Measurements from ENCODE around the gene SLC9A9.
A peak's percentile ranks its signal among the peaks of the same experiment; 100 is the strongest.

SLC9A9 gene

GRCh38 chr3:143252931-143253330 is 595.3 kb downstream of the SLC9A9 start:
- Histone ChIP-seq H3K9me3 (ENCODE audit: severe bottlenecking) (no peaks in the 10 kb centered on the region), H3K36me3 (no peaks in the 10 kb centered on the region), H3K27ac (no peak overlapping the region), H3K27me3 (ENCODE audit: insufficient read depth, low read depth, severe bottlenecking) (no peaks in the 10 kb centered on the region), H3K4me3 (ENCODE audit: low read depth, low read length) (no peak overlapping the region)
- DNase-seq, result no peak
- no peak for TF ChIP-seq CTCF (IDR thresholded peaks at IDR 0.05; ENCODE audit: low read depth, low read length)

DNA sequence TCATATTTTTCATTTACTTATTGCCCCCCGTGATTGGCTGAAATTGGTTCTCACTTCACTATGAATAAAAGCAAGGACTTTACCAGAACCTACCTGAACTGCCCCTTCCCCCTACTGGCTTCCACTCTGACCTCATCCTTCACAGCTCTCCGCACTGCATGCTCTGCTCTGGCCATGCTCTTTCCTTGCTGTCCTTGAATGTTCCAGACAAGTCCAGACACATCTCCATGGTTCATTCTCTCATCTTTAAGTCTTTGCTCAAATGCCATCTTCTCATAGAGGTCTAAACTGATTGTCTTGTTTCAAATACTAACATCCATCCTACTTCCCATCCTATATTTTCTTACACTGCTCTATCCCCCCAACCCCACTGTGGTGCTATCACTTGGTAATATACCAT is 599.3 kb downstream of the SLC9A9 start:
- Histone ChIP-seq H3K4me3 (ENCODE audit: low read depth, low read length) (no peak overlapping the region), H3K9me3 (ENCODE audit: severe bottlenecking) (no peaks in the 10 kb centered on the region), H3K36me3 (no peaks in the 10 kb centered on the region), H3K27ac (no peak overlapping the region), H3K27me3 (ENCODE audit: insufficient read depth, low read depth, severe bottlenecking) (no peaks in the 10 kb centered on the region)
- DNase-seq, result peak; percentile 11
- no peak for TF ChIP-seq CTCF (IDR thresholded peaks at IDR 0.05; ENCODE audit: low read depth, low read length)

- H3K4me3 ChIP-seq (ENCODE audit: low read depth, low read length), result no peak overlapping the region
- no peak for TF ChIP-seq CTCF (IDR thresholded peaks at IDR 0.05; ENCODE audit: low read depth, low read length)
- H3K27ac ChIP-seq, result no peak overlapping the region
- H3K9me3 ChIP-seq (ENCODE audit: severe bottlenecking), result no peaks in the 10 kb centered on the region
- H3K36me3 ChIP-seq, result no peaks in the 10 kb centered on the region
- DNase-seq, result no peak
- no peaks in the 10 kb centered on the region for H3K27me3 ChIP-seq (ENCODE audit: insufficient read depth, low read depth, severe bottlenecking)
These were observed 601.2 kb downstream of the SLC9A9 start for GRCh38 chr3:143247073-143247472.

GRCh38 chr3:143245692-143246091 is 602.6 kb downstream of the SLC9A9 start:
- no peak for TF ChIP-seq CTCF (IDR thresholded peaks at IDR 0.05; ENCODE audit: low read depth, low read length)
- no peak overlapping the region for H3K4me3 ChIP-seq (ENCODE audit: low read depth, low read length)
- no peak for DNase-seq
- H3K27ac ChIP-seq, result no peak overlapping the region
- no peaks in the 10 kb centered on the region for H3K27me3 ChIP-seq (ENCODE audit: insufficient read depth, low read depth, severe bottlenecking)
- H3K9me3 ChIP-seq (ENCODE audit: severe bottlenecking), result no peaks in the 10 kb centered on the region
- no peaks in the 10 kb centered on the region for H3K36me3 ChIP-seq

DNA sequence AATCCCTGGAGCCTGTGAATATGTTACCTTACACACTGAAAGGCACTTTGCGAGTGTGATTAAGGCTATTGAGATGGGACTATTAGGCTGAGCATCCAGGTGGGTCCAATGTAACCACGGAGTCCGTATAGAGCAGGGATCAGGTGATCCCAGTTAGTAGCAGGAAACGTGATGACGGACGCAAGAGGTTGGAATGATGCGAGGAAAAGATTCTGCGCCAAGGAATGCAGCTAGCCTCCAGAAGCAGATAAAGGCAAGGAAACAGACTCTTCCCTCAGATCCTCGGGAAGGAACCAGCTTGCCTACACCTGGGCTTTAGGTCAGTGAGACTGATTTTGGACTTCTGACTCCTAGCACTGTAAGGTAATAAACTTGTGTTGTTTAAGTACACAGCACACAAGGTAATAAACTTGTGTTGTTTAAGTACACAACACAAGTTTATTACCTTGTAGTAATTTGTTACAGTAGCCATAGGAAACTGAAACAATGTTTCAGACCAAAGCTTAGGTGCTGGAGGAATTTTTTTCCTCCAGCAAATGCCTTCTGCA is 603.7 kb downstream of the SLC9A9 start:
- no peak overlapping the region for H3K4me3 ChIP-seq (ENCODE audit: low read depth, low read length)
- no peak for TF ChIP-seq CTCF (IDR thresholded peaks at IDR 0.05; ENCODE audit: low read depth, low read length)
- H3K27me3 ChIP-seq (ENCODE audit: insufficient read depth, low read depth, severe bottlenecking), result no peaks in the 10 kb centered on the region
- no peaks in the 10 kb centered on the region for H3K36me3 ChIP-seq
- H3K27ac ChIP-seq, result no peak overlapping the region
- DNase-seq, result no peak
- no peaks in the 10 kb centered on the region for H3K9me3 ChIP-seq (ENCODE audit: severe bottlenecking)

DNA sequence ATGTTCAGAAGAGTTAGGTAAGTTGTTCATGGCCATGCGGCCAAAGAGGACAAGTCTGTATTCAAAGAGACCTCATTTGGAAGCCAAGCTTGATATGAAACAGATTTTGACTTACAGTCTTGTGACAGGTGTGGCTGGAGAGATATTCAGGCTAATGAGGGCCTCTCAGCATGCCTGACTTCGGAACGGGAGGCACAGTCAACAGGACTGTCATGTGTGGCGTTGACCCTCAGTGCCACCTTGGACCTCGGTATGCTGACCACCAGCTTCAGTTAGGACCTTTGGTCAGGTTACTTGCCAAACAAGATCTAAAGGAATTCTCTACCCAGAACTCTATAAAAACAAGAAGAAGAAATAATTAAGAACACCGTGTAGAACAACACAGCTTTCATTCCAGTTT is 604.6 kb downstream of the SLC9A9 start:
- Histone ChIP-seq H3K36me3 (no peaks in the 10 kb centered on the region), H3K27ac (no peak overlapping the region), H3K4me3 (ENCODE audit: low read depth, low read length) (no peak overlapping the region), H3K9me3 (ENCODE audit: severe bottlenecking) (no peaks in the 10 kb centered on the region), H3K27me3 (ENCODE audit: insufficient read depth, low read depth, severe bottlenecking) (no peaks in the 10 kb centered on the region)
- DNase-seq, result no peak
- no peak for TF ChIP-seq CTCF (IDR thresholded peaks at IDR 0.05; ENCODE audit: low read depth, low read length)
